SK-N-SH treated with all-trans-retinoic acid at 6 μM for 48 hours (cell line): ENCODE results near the gene KCNIP4.

Source experiments
- CREB5 ChIP-seq: fragments of 250-450 bp; sonication (Bioruptor Pico); IDR thresholded peaks from 2 replicates; pipeline ENCODE4 v1.5.1; 2020; ENCODE audit warnings: low read depth, mild to moderate bottlenecking, moderate library complexity
- ISL1 ChIP-seq: fragments of 250-450 bp; sonication (Bioruptor Pico); IDR thresholded peaks from 2 replicates; pipeline ENCODE4 v2.1.2; 2022; ENCODE audit warnings: mild to moderate bottlenecking, moderate library complexity
- POU6F1 ChIP-seq: fragments of 250-450 bp; sonication (Bioruptor Pico); IDR thresholded peaks from 2 replicates; pipeline ENCODE4 v1.8.0; 2021; ENCODE audit warnings: low read depth, mild to moderate bottlenecking, moderate library complexity, borderline replicate concordance
- ZFP3 ChIP-seq: fragments of 250-450 bp; sonication (Bioruptor Pico); IDR thresholded peaks from 2 replicates; pipeline ENCODE4 v1.5.0; 2020; ENCODE audit warnings: mild to moderate bottlenecking, moderate library complexity
- ZNF565 ChIP-seq: fragments of 450-650 bp; formaldehyde crosslinking; conservative IDR thresholded peaks from 2 replicates; pipeline ENCODE4 v1.5.0; 2020; ENCODE audit warnings: low read depth, mild to moderate bottlenecking, moderate library complexity
- TF ChIP-seq, protein P1 (sequence below): fragments of 250-450 bp; sonication (Bioruptor Pico); IDR thresholded peaks from 2 replicates; pipeline ENCODE4 v1.8.0; 2020; ENCODE audit warnings: mild to moderate bottlenecking, moderate library complexity, borderline replicate concordance

DNA sequence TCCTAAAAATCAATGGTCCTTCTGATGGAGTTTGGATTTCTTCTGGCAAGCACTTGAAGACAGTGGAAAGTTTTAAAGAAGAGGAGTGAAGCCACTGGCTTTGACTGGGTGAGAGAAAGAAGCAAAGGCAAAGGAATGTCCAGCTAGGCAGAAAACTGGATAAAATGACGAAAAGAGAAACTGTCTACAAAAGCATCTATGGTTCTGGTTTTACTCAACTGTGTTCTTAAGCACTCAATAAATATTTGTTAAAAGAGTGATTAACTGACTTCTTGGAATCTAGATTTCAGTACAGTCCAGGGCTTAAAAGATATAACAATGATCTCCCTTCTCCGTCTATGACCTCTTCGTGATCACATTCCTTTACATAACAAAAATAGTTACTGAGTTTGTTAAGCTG is 1195.9 kb downstream of the KCNIP4 start:
- TF ChIP-seq, protein P1, sequence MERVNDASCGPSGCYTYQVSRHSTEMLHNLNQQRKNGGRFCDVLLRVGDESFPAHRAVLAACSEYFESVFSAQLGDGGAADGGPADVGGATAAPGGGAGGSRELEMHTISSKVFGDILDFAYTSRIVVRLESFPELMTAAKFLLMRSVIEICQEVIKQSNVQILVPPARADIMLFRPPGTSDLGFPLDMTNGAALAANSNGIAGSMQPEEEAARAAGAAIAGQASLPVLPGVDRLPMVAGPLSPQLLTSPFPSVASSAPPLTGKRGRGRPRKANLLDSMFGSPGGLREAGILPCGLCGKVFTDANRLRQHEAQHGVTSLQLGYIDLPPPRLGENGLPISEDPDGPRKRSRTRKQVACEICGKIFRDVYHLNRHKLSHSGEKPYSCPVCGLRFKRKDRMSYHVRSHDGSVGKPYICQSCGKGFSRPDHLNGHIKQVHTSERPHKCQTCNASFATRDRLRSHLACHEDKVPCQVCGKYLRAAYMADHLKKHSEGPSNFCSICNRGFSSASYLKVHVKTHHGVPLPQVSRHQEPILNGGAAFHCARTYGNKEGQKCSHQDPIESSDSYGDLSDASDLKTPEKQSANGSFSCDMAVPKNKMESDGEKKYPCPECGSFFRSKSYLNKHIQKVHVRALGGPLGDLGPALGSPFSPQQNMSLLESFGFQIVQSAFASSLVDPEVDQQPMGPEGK (CRISPR knock-in tag), result no peak
- TF ChIP-seq ISL1 (CRISPR knock-in tag) (no peak), POU6F1 (no peak), ZNF565 (CRISPR knock-in tag) (no peak), CREB5 (no peak), ZFP3 (CRISPR knock-in tag) (no peak)
